GM18870 (cell line): ENCODE data around the gene ZBTB39.

ENCODE experiments used
- ATAC-seq: cut with Tn5 transposase; IDR thresholded peaks from one replicate; pipeline ENCODE4 v1.9.1; 2021; ENCODE audit warnings: moderate library complexity; ENCODE audit not compliant: unreplicated experiment

The ZBTB39 gene

DNA sequence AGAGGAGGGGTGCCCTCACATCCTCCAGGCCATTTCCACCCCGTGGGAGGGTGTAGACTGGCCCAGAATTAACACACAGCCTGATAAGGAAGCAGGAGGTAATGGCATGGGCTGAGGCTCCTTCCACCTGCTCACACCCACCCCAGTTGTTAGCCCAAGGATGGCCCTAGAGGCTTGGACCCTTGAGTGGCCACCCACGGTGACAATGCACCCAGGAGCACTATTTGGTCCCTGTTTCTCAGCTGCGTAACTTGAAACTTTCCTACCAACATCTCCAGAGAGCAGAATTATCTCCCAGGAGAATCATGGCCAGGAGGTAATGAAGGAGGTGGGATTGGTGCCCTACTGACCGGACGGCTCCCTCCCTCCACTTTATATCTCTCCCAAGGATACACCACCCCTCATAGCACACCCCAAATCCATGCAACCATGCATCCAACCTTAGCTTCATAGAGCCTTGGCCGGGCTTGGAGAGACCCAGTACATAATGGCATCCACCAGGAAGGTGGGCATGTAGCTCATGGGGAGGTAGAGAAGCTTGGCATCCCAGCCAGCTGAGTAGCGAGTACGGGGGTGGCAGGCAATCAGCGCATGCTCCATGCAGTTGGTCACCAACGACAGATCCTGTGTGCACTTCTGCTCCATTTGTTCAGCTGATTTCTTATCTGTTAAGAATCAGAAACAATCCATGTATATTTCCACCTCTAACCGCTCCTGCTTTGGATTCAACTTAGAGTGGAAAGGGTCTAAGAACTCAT is 54.6 kb downstream of the ZBTB39 start:
- ATAC-seq, result no peak

DNA sequence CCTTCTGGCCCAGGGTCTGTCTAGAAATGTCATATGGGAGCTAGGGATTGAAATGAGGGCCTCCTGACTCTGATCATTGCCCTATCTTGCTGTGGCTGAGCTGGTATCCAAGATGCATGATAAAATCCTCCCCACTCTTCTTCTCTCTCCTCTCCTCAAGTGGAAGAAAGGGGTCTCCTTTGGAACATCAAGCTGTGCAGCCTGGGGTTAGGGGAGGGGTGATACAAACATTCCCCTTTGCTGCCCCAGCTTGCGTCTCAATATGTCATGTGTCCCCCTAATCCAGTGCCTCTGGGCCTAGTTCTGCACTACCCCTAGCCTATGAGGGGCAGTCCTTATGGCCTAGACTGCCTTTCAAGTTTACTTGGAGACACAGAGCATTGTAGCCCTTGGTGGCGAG is 57.5 kb downstream of the ZBTB39 start:
- no peak for ATAC-seq
